ENCODE results near the gene MAPKAPK3. TPM values are rescaled to one million over a fixed set of nuclear protein-coding genes. Genes with fewer than 3 reads are reported as not detected.

Gene MAPKAPK3
- total RNA-seq, 1 donor from 2014 or later: 60.8 TPM

DNA sequence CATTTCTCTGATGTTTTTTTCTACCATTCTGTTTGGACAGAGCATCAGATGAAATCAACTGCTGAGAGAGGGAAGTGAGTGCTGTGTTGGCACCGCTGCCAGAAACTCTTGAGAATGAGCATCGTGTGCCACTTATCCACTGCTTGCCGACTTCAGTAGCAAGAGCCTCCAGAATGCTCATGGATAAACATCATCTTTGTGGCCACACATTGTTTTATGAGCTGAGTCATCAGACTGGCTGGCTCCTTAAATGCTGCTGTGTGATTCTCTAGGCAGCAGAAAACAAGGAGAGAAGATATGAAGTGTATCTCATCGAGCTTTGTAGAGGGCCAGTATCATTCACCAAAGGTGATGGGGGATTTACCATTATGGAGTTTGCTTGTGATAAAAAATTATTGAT lies 54.4 kb downstream of the MAPKAPK3 start:
- Histone ChIP-seq H3K36me3 (no peaks in the 10 kb centered on the region), H3K27ac (no peak overlapping the region), H3K4me3 (no peak overlapping the region), H3K9me3 (no peaks in the 10 kb centered on the region), H3K27me3 (peaks cover 16% of the 10 kb centered on the region), H3K4me1 (peaks cover 7% of the 10 kb centered on the region)
- intact Hi-C loops (cut with DNase I): no loop called here
- ATAC-seq (peak; percentile 52), DNase-seq (no peak)
- TF ChIP-seq, protein P1, sequence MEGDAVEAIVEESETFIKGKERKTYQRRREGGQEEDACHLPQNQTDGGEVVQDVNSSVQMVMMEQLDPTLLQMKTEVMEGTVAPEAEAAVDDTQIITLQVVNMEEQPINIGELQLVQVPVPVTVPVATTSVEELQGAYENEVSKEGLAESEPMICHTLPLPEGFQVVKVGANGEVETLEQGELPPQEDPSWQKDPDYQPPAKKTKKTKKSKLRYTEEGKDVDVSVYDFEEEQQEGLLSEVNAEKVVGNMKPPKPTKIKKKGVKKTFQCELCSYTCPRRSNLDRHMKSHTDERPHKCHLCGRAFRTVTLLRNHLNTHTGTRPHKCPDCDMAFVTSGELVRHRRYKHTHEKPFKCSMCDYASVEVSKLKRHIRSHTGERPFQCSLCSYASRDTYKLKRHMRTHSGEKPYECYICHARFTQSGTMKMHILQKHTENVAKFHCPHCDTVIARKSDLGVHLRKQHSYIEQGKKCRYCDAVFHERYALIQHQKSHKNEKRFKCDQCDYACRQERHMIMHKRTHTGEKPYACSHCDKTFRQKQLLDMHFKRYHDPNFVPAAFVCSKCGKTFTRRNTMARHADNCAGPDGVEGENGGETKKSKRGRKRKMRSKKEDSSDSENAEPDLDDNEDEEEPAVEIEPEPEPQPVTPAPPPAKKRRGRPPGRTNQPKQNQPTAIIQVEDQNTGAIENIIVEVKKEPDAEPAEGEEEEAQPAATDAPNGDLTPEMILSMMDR (IDR thresholded peaks at IDR 0.05): no peak

DNA sequence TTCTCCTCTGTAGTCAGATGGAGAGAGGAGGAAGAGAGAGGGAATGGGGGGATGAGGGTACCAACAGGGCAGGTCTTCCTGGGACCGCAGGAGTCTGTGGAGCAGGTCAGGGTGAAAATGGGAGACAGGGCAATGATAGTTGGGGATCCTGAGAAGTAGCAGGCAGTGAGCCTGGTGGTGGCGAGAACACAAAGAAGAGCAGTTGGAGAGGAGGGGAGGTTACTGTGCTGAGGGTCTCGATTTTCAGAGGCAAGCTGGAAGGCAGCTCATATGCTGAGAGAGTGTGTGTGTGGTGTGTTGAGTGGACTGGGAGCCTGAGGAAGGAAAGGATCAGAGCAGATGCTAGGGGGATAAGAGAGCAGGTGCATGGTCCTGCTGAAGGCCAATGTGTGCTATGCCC lies 55.7 kb downstream of the MAPKAPK3 start:
- no peak for ATAC-seq
- TF ChIP-seq, protein P1 (IDR thresholded peaks at IDR 0.05): no peak
- peaks cover 7% of the 10 kb centered on the region for H3K4me1 ChIP-seq
- no peak overlapping the region for H3K27ac ChIP-seq
- no peak overlapping the region for H3K4me3 ChIP-seq
- H3K36me3 ChIP-seq: no peaks in the 10 kb centered on the region
- intact Hi-C loops (cut with DNase I): no loop called here
- H3K9me3 ChIP-seq: no peaks in the 10 kb centered on the region
- DNase-seq: no peak
- H3K27me3 ChIP-seq: peaks cover 29% of the 10 kb centered on the region

DNA sequence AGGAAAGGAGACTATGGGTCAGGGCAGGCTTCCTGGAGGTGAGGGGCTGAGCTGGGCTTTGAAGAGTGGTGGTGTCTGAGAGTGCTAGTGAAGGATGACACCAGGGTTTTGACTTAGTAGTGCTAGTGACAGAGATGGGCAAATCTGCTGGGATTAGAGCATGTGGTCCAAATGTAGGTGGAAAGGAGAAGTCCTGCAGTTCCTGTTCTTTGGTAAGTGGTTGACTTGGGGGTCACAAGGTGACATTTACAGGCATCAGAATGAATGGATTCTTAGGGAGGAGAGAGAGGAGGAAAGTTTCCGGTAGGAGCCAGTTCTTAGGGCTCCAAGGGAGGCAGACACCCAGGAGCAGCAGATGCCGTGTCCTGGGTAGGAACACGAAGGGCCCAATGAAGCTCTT lies 57.0 kb downstream of the MAPKAPK3 start:
- DNase-seq: no peak
- TF ChIP-seq, protein P1 (IDR thresholded peaks at IDR 0.05): no peak
- Histone ChIP-seq H3K4me1 (peaks cover 7% of the 10 kb centered on the region), H3K27me3 (peaks cover 42% of the 10 kb centered on the region), H3K27ac (no peak overlapping the region), H3K4me3 (peak overlapping the region; percentile 41), H3K9me3 (no peaks in the 10 kb centered on the region), H3K36me3 (no peaks in the 10 kb centered on the region)
- ATAC-seq: peak; percentile 59
- intact Hi-C loops (cut with DNase I): no loop called here

DNA sequence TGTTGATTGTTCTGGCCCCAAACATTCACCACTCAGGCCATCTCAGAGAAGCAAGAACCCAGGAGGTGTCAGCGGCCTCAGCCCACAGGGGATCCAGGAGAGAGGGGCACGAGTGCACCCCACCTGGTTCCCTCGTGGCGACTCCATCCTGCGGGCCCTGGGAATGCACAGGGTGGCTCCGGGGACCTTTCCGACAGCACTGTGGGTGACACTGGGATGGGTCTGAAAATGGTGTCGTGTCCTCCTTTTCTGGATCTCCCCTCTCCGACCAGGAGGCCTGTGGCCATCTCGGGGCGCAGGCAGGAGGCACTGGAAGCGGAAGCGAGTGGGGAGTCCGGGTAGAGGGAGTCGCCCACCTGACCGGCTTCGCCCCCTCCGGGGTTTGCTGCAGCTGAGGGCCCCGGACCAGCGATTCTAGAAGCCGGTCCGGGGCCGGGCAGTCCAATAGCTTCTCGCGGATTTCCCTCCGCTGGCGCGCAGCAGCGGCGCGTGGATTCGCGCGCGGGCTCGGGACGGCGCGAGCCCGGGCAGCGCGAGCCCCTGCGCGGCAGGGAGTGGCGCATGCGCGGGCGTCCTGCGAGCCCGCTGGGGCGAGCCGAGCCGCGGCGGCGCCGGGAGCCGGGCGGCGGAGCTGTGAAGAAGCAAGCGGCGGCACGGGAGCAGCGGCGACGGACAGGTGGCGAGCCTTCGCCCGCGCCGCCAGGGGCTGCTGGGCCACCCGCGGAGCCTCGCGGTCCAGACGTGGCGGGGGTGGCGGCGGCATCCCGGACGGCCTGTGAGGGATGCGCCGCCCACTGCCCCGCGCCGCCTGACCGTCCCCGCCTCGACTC lies 57.6 kb downstream of the MAPKAPK3 start, which contains the start of gene DOCK3:
DOCK3 (plus strand) TSS at position 579 of the 830 bp plus-strand sequence. CDS start 337 bp downstream, outside the sequence.
- Histone ChIP-seq H3K9me3 (no peaks in the 10 kb centered on the region), H3K36me3 (no peaks in the 10 kb centered on the region), H3K27me3 (peaks cover 48% of the 10 kb centered on the region), H3K27ac (no peak within 1 kb of the TSS), H3K4me3 (peak within 1 kb of the TSS; percentile 41), H3K4me1 (peaks cover 7% of the 10 kb centered on the region)
- TF ChIP-seq, protein P1 (IDR thresholded peaks at IDR 0.05): no peak
- ATAC-seq (peak; percentile 92), DNase-seq (peak; percentile 83)
- intact Hi-C loops (cut with DNase I): no loop called here

DNA sequence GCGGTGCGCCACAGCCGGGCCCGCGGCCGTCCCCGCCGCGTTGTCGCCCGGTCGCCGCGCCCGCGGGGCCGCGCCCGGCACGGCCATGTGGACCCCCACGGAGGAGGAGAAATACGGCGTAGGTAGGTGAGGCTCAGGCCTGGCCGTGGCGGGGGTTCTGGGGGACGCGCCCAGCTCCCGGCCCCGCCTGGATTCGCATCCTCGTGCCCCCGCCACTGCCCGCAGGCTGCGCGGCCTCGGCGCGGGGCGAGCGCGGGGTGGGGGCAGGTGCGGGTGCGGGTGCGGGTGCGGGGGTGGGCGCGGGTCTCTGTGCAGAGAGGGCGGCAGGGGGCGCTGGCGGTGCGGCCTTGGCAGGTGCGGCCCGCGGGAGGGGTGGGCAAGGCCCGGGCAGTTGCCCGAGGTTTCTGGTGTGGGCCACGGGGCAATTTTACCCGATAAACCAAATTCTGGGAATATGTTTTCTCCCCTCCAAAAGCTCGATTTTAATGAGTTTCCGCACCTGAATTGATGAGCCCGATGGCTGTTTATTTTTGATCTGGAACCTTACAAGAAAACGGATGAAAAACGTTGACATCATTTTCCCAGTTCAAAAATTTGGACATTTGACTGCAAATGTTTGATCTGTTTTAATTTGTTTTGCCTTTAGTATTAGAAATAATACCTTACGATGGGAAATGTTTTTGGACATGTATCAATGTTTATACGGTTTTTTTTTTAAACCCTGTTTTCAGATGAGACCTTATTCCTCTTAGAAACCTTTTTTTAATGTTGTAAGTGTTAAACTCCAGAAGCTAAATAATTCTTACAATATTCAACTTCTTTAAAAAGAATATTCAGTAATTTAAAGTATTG lies 58.5 kb downstream of the MAPKAPK3 start:
- peak overlapping the region; percentile 41 for H3K4me3 ChIP-seq
- intact Hi-C loops (cut with DNase I): no loop called here
- ATAC-seq: peak; percentile 58
- H3K36me3 ChIP-seq: no peaks in the 10 kb centered on the region
- TF ChIP-seq, protein P1 (IDR thresholded peaks at IDR 0.05): peak; percentile 27
- no peaks in the 10 kb centered on the region for H3K9me3 ChIP-seq
- peaks cover 7% of the 10 kb centered on the region for H3K4me1 ChIP-seq
- H3K27ac ChIP-seq: no peak overlapping the region
- peaks cover 56% of the 10 kb centered on the region for H3K27me3 ChIP-seq
- DNase-seq: peak; percentile 78

Data from upper lobe of right lung (tissue), 1 donor.